H1 (cell line): ENCODE measurements around the gene KLHL24. TPM values are rescaled to one million over a fixed set of nuclear protein-coding genes. Genes with fewer than 3 reads are reported as not detected.

ENCODE experiments used
- CTCF ChIA-PET: fragments of 300-600 bp; sonication (Branson Sonifier 250); formaldehyde crosslinking; loops from one replicate; lab custom pipeline; 2021; ENCODE audit not compliant: partially characterized antibody; lab: Charles Lee
- POLR2A ChIA-PET: fragments of 300-600 bp; sonication (Branson Sonifier 250); formaldehyde crosslinking; loops from one replicate; lab custom pipeline; 2021; ENCODE audit warnings: inconsistent platforms; ENCODE audit not compliant: partially characterized antibody; lab: Charles Lee
- DNase-seq, 2 experiments: peaks; one replicate each; pipeline versions ENCODE4 v3.0.0 to v3.0.0-alpha.2; 2010 to 2022; ENCODE audit warnings: low spot score in 2 of 2, low read depth in 1 of 2, mixed read lengths in 1 of 2
- FAIRE-seq: peaks from 2 replicates; lab custom pipeline; 2011; peaks lifted over from hg19 to GRCh38; lab: Jason Lieb, UNC
- H2AFZ ChIP-seq: 2 replicates; pipeline ENCODE4 v1.8.1; 2012; ENCODE audit warnings: low read length, inconsistent platforms
- H2AK5ac ChIP-seq: 2 replicates; pipeline ENCODE4 v1.6.1; 2013; ENCODE audit warnings: low read depth, low read length
- H2BK120ac ChIP-seq: replicated peaks from 2 replicates; pipeline ENCODE3; 2013; ENCODE audit warnings: low read depth, low read length, inconsistent platforms
- H2BK12ac ChIP-seq: 2 replicates; pipeline ENCODE4 v1.6.1; 2013; ENCODE audit warnings: low read depth, low read length
- H2BK15ac ChIP-seq: 2 replicates; pipeline ENCODE4 v1.6.1; 2013; ENCODE audit warnings: low read length
- H2BK20ac ChIP-seq: 2 replicates; pipeline ENCODE4 v1.6.1; 2013; ENCODE audit warnings: low read length
- H2BK5ac ChIP-seq: 2 replicates; pipeline ENCODE4 v1.6.1; 2013; ENCODE audit warnings: low read depth, low read length
- H3K14ac ChIP-seq: 2 replicates; pipeline ENCODE4 v1.6.1; 2013; ENCODE audit warnings: inconsistent platforms; ENCODE audit not compliant: insufficient read length
- H3K18ac ChIP-seq: 2 replicates; pipeline ENCODE4 v1.6.1; 2013; ENCODE audit warnings: low read length; ENCODE audit errors: extremely low read depth
- H3K23ac ChIP-seq: 2 replicates; pipeline ENCODE4 v1.6.1; 2013; ENCODE audit warnings: inconsistent platforms; ENCODE audit not compliant: insufficient read length
- H3K23me2 ChIP-seq: 2 replicates; pipeline ENCODE4 v1.6.1; 2013; ENCODE audit warnings: low read depth, low read length
- H3K27ac ChIP-seq: 2 replicates; pipeline ENCODE4 v1.6.1; 2011; ENCODE audit warnings: low read depth, low read length, inconsistent platforms
- H3K27me3 ChIP-seq, 4 experiments: replicated peaks in 1 of 4; 1 replicate in 1 of 4; 2 replicates in 3 of 4; pipeline versions ENCODE4 v1.6.1 to v1.8.1; 2011 to 2013; ENCODE audit warnings: low read length in 3 of 4, mild to moderate bottlenecking in 3 of 4, inconsistent platforms in 2 of 4, mixed read lengths in 2 of 4, moderate library complexity in 1 of 4; ENCODE audit not compliant: control insufficient read depth in 3 of 4, insufficient read depth in 3 of 4; ENCODE audit errors: extremely low read depth in 1 of 4
- H3K36me3 ChIP-seq, 4 experiments: 2 replicates each; pipeline versions ENCODE4 v1.6.1 to v1.8.1; 2011 to 2013; ENCODE audit warnings: mild to moderate bottlenecking in 4 of 4, low read length in 3 of 4, moderate library complexity in 2 of 4, control low read depth in 1 of 4, inconsistent platforms in 1 of 4; ENCODE audit not compliant: insufficient read depth in 4 of 4, control insufficient read depth in 2 of 4
- H3K4ac ChIP-seq: replicated peaks from 2 replicates; pipeline ENCODE3; 2013; ENCODE audit warnings: low read length, low read depth, mixed read lengths, inconsistent platforms; ENCODE audit not compliant: insufficient read length
- H3K4me1 ChIP-seq, 4 experiments: replicated peaks in 1 of 4; 1 replicate in 1 of 4; 2 replicates in 3 of 4; pipeline versions ENCODE4 v1.6.1 to v1.8.1; 2011 to 2013; ENCODE audit warnings: low read length in 3 of 4, inconsistent platforms in 2 of 4, mixed read lengths in 1 of 4; ENCODE audit not compliant: insufficient read depth in 4 of 4, control insufficient read depth in 3 of 4
- H3K4me2 ChIP-seq, 2 experiments: 2 replicates each; pipeline versions ENCODE4 v1.6.1 to v1.8.1; 2011 to 2013; ENCODE audit warnings: low read depth in 2 of 2, low read length in 2 of 2, control low read depth in 1 of 2, inconsistent platforms in 1 of 2, mild to moderate bottlenecking in 1 of 2; ENCODE audit not compliant: insufficient read depth in 1 of 2
- H3K4me3 ChIP-seq, 4 experiments: fragments of 200-600, 300-600 bp in 1 of 4; sonication (generic), shearing (Covaris generic), sonication (Bioruptor Twin) in 1 of 4; 2 replicates each; pipeline versions ENCODE4 v1.5.1 to v1.8.1; 2011 to 2016; ENCODE audit warnings: low read length in 4 of 4, low read depth in 3 of 4, control low read depth in 2 of 4, inconsistent platforms in 2 of 4, mild to moderate bottlenecking in 2 of 4, mixed read lengths in 1 of 4, moderate library complexity in 1 of 4; ENCODE audit not compliant: insufficient read depth in 2 of 4; ENCODE audit errors: extremely low read depth in 1 of 4
- H3K56ac ChIP-seq: replicated peaks from 2 replicates; pipeline ENCODE3; 2013; ENCODE audit warnings: low read depth, mild to moderate bottlenecking, mixed read lengths, low read length, inconsistent platforms; ENCODE audit not compliant: insufficient read length
- H3K79me1 ChIP-seq: 2 replicates; pipeline ENCODE4 v1.6.1; 2013; ENCODE audit warnings: low read depth, low read length, control low read depth
- H3K79me2 ChIP-seq, 2 experiments: 2 replicates each; pipeline versions ENCODE4 v1.6.1 to v1.8.1; 2012 to 2013; ENCODE audit warnings: low read length in 2 of 2, mild to moderate bottlenecking in 2 of 2, inconsistent platforms in 1 of 2; ENCODE audit not compliant: insufficient read depth in 2 of 2, control insufficient read depth in 1 of 2
- H3K9ac ChIP-seq, 4 experiments: replicated peaks in 1 of 4; 1 replicate in 1 of 4; 2 replicates in 3 of 4; pipeline versions ENCODE4 v1.6.1 to v1.8.1; 2011 to 2013; ENCODE audit warnings: low read depth in 3 of 4, low read length in 3 of 4, control low read depth in 2 of 4, mild to moderate bottlenecking in 2 of 4, moderate library complexity in 2 of 4, inconsistent platforms in 1 of 4; ENCODE audit errors: extremely low read depth in 1 of 4
- H3K9me3 ChIP-seq, 2 experiments: 2 replicates each; pipeline versions ENCODE4 v1.6.1 to v1.8.1; 2012 to 2013; ENCODE audit warnings: mild to moderate bottlenecking in 2 of 2, moderate library complexity in 2 of 2, control low read depth in 1 of 2, inconsistent platforms in 1 of 2, low read depth in 1 of 2, low read length in 1 of 2, mixed read lengths in 1 of 2; ENCODE audit not compliant: insufficient read depth in 2 of 2
- H4K20me1 ChIP-seq, 2 experiments: replicated peaks in 1 of 2; 2 replicates each; pipeline versions ENCODE3 to v1.8.1; 2011 to 2013; ENCODE audit warnings: inconsistent platforms in 2 of 2, low read length in 2 of 2, mild to moderate bottlenecking in 1 of 2; ENCODE audit not compliant: insufficient read depth in 2 of 2, control insufficient read depth in 1 of 2
- H4K5ac ChIP-seq: 2 replicates; pipeline ENCODE4 v1.6.1; 2013; ENCODE audit warnings: low read length, low read depth, mixed read lengths, inconsistent platforms; ENCODE audit not compliant: insufficient read length
- H4K8ac ChIP-seq: 2 replicates; pipeline ENCODE4 v1.8.0; 2013; ENCODE audit warnings: mild to moderate bottlenecking, moderate library complexity, low read length, inconsistent platforms; ENCODE audit not compliant: insufficient read depth; ENCODE audit errors: extremely low read depth
- H4K91ac ChIP-seq: replicated peaks from 2 replicates; pipeline ENCODE3; 2013; ENCODE audit warnings: low read length, mixed read lengths, inconsistent platforms; ENCODE audit not compliant: insufficient read length
- GABPA ChIP-seq: IDR thresholded peaks from 2 replicates; pipeline ENCODE4 v1.6.1; 2011; ENCODE audit warnings: mild to moderate bottlenecking, low read length, moderate library complexity, borderline replicate concordance; ENCODE audit not compliant: insufficient read depth
- HDAC6 ChIP-seq: IDR thresholded peaks from one replicate; pipeline ENCODE4 v1.7.1; 2012; ENCODE audit warnings: low read depth, mild to moderate bottlenecking, inconsistent platforms, low read length, moderate library complexity
- SIRT6 ChIP-seq: IDR thresholded peaks from one replicate; pipeline ENCODE4 v1.7.1; 2012; ENCODE audit warnings: low read length, inconsistent platforms
- SIX5 ChIP-seq: IDR thresholded peaks from 2 replicates; pipeline ENCODE4 v1.6.1; 2011; ENCODE audit warnings: mild to moderate bottlenecking, low read depth, low read length
- SP2 ChIP-seq: IDR thresholded peaks from 2 replicates; pipeline ENCODE4 v1.6.1; 2012; ENCODE audit warnings: mild to moderate bottlenecking, low read length, inconsistent platforms
- WGBS, 2 experiments: shearing (Covaris generic) in 1 of 2; methylation state at CpG; one replicate each; pipeline versions ENCODE4 v1.1.6 to v1.1.7; 2013 to 2015; ENCODE audit warnings: low lambda C conversion rate in 2 of 2, mixed read lengths in 2 of 2, inconsistent platforms in 1 of 2, low coverage in 1 of 2, missing lambda C conversion rate in 1 of 2; ENCODE audit not compliant: insufficient replicate concordance in 2 of 2, insufficient coverage in 1 of 2, insufficient read length in 1 of 2; ENCODE audit errors: extremely low coverage in 1 of 2, missing lambda C conversion rate in 1 of 2; 5-methylcytosine and 5-hydroxymethylcytosine counted together
- polyA plus RNA-seq, 7 experiments: library from polyadenylated mRNA; depleted of rRNA in 3 of 7; stranded (reverse) in 5 of 7; unstranded in 2 of 7; fragments of >200 nt in 5 of 7; fragments of 200-250 nt in 2 of 7; gene quantifications; 1 replicate in 5 of 7; 2 replicates in 1 of 7; 4 replicates in 1 of 7; pipeline versions ENCODE4 v1.2.1 to v1.2.3, GENCODE V29; 2011 to 2013; ENCODE audit warnings: missing spikeins in 2 of 7, mixed read lengths in 2 of 7
- total RNA-seq: library from RNA; stranded (reverse); fragmentation: NEBNext Ultra II Directional; extraction: Animal tissue kit (Norgen Biotek cat#: 25700); gene quantifications from 2 replicates; pipeline ENCODE4 v1.2.1, GENCODE V29; 2021

Gene KLHL24
- total and polyA plus RNA-seq, 2 of the 8 experiments (the other 6 are each of a cell fraction or from before 2014, with no cell fraction given), result 12.5 to 36.2 TPM

- Histone ChIP-seq H3K79me2 (no peaks in the 10 kb centered on the region), H2BK5ac (no peak overlapping the region), H2AFZ (no peak overlapping the region), H2BK12ac (no peak overlapping the region), H3K4me2 (no peak overlapping the region), H3K14ac (no peak overlapping the region), H3K36me3 (no peaks in the 10 kb centered on the region), H2AK5ac (no peak overlapping the region), H2BK15ac (no peak overlapping the region), H4K8ac (no peak overlapping the region), H2BK120ac (no peak overlapping the region), H3K56ac (no peak overlapping the region), H3K9me3 (peaks cover 0 to 11% of the 10 kb centered on the region in 2 experiments; a peak in 2 of 4 replicates), H4K5ac (no peak overlapping the region), H3K18ac (no peak overlapping the region), H2BK20ac (no peak overlapping the region), H3K27ac (no peak overlapping the region), H3K23ac (no peak overlapping the region), H3K23me2 (no peaks in the 10 kb centered on the region), H3K4me3 (no peak overlapping the region), H3K9ac (no peak overlapping the region), H3K27me3 (no peaks in the 10 kb centered on the region), H4K20me1 (no peaks in the 10 kb centered on the region), H3K4ac (no peak overlapping the region), H3K4me1 (no peaks in the 10 kb centered on the region), H3K79me1 (no peaks in the 10 kb centered on the region), H4K91ac (no peak overlapping the region)
- no peak for FAIRE-seq
- POLR2A ChIA-PET, result no interaction called here
- no peak for DNase-seq
- WGBS, 2 experiments, result 0% methylated on average over 1 of the region's 1 CpG; no CpG with 5 or more reads in 1 of the 2 experiments
- CTCF ChIA-PET, result no interaction called here
- TF ChIP-seq GABPA (no peak), HDAC6 (no peak), SP2 (no peak), SIRT6 (no peak), SIX5 (no peak)
Measured at GRCh38 chr3:183597959-183598358, 37.5 kb upstream of the KLHL24 start.
